Bronchial epithelial cell (primary cell): Measurements from ENCODE around the gene FKBP9. TPM values are rescaled to one million over a fixed set of nuclear protein-coding genes. Genes with fewer than 3 reads are reported as not detected.
A peak's percentile ranks its signal among the peaks of the same experiment; 100 is the strongest.

ENCODE experiments used
- DNase-seq: peaks from one replicate; pipeline ENCODE4 v3.0.0-alpha.2; 2010; ENCODE audit warnings: low read depth
- FAIRE-seq: peaks from 2 replicates; lab custom pipeline; 2011; peaks lifted over from hg19 to GRCh38; lab: Jason Lieb, UNC
- H3K27me3 ChIP-seq: 2 replicates; pipeline ENCODE4 v1.5.1; 2011; ENCODE audit warnings: low read length; ENCODE audit not compliant: control insufficient read depth, insufficient read depth
- H3K36me3 ChIP-seq: 2 replicates; pipeline ENCODE4 v1.5.1; 2011; ENCODE audit warnings: low read length; ENCODE audit not compliant: control insufficient read depth, insufficient read depth
- H3K4me3 ChIP-seq: 2 replicates; pipeline ENCODE4 v1.5.1; 2011; ENCODE audit warnings: mild to moderate bottlenecking, low read depth, low read length, control low read depth
- total RNA-seq: library from RNA; depleted of rRNA; stranded (reverse); fragments of >200 nt; gene quantifications from 2 replicates; pipeline ENCODE4 v1.2.1, GENCODE V29; 2014
- TF ChIP-seq, protein P1 (sequence below): IDR thresholded peaks from 2 replicates; pipeline ENCODE4 v1.5.1; 2011; ENCODE audit warnings: mild to moderate bottlenecking, moderate library complexity, low read length, control low read depth, inconsistent platforms; ENCODE audit not compliant: insufficient read depth, severe bottlenecking

Gene FKBP9
- total RNA-seq, 1 donor from 2014 or later, result 468 TPM

DNA sequence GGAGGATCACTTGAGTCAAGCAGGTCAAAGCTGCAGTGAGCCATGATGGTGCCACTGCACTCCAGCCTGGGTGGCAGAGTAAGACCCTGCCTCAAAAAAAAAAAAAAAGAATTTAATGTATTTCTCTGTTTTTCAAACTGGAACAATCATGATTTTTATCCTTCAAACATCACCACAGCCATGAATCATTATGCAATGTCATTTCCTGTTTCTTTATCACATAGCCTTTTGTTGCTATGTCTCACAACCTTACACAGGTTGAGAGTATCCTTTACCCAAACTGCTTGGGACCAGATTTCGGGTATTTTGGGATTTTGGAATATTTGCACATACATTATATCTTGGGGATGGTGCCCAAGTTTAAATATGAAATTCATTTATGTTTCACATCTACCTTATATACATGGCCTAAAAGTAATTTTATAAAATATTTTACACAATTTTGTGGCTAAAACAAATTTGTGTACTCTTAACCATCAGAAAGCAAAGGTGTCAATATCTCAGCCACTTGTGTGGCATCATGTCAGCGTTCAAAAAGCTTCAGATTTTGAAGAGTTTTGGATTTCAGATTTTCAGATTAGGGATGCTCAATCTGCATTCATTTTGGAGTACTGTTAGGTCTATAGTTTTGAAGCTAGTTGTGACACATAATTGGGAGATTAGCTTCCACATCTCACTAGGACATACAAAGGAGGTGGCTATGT, 97.2 kb downstream of the FKBP9 start:
- Histone ChIP-seq H3K27me3 (no peaks in the 10 kb centered on the region), H3K36me3 (no peaks in the 10 kb centered on the region), H3K4me3 (no peak overlapping the region)
- TF ChIP-seq, protein P1, sequence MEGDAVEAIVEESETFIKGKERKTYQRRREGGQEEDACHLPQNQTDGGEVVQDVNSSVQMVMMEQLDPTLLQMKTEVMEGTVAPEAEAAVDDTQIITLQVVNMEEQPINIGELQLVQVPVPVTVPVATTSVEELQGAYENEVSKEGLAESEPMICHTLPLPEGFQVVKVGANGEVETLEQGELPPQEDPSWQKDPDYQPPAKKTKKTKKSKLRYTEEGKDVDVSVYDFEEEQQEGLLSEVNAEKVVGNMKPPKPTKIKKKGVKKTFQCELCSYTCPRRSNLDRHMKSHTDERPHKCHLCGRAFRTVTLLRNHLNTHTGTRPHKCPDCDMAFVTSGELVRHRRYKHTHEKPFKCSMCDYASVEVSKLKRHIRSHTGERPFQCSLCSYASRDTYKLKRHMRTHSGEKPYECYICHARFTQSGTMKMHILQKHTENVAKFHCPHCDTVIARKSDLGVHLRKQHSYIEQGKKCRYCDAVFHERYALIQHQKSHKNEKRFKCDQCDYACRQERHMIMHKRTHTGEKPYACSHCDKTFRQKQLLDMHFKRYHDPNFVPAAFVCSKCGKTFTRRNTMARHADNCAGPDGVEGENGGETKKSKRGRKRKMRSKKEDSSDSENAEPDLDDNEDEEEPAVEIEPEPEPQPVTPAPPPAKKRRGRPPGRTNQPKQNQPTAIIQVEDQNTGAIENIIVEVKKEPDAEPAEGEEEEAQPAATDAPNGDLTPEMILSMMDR, result no peak
- no peak for FAIRE-seq
- DNase-seq, result peak; percentile 61

DNA sequence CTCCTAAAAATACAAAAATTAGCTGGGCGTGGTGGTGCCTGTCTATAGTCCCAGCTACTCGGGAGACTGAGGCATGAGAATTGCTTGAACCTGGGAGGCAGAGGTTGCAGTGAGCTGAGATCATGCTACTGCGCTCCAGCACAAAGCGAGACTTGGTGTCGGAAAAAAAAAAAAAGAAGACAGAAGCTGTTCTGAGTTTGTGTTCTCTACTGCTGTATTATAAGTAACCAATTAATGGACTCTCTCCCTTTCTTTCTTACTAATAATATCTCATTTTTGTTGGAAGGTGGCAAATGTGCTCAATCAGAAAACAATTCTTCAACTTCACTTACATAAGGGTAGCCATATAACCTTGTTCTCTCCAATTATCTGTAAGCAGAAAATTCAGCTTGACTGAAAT, 97.9 kb downstream of the FKBP9 start:
- DNase-seq, result no peak
- TF ChIP-seq, protein P1, result no peak
- Histone ChIP-seq H3K4me3 (no peak overlapping the region), H3K27me3 (no peaks in the 10 kb centered on the region), H3K36me3 (no peaks in the 10 kb centered on the region)
- no peak for FAIRE-seq

Other genes with a start within 250 kb of the FKBP9 start
- 26.6 and 47.7 TPM in 2 replicates for gene KBTBD2, start 65.7 kb upstream of the FKBP9 start, total RNA-seq
- 22.4 and 49.8 TPM in 2 replicates for gene NT5C3A, start 105.3 kb downstream of the FKBP9 start, total RNA-seq
- 12.1 and 12.2 TPM in 2 replicates for gene RP9, start 152.0 kb downstream of the FKBP9 start, total RNA-seq
- 4.2 and 4.5 TPM in 2 replicates for gene BBS9, start 172.1 kb downstream of the FKBP9 start, total RNA-seq